Liver (tissue), 3 donors: Measurements from ENCODE around the gene GOT2.

ENCODE experiments used
- GABPA ChIP-seq, 2 donors: IDR thresholded peaks in 1 of 2; conservative IDR thresholded peaks in 1 of 2; 2 replicates each; pipeline ENCODE4 v1.6.1; 2016; ENCODE audit warnings: antibody characterized with exemption in 2 of 2, mild to moderate bottlenecking in 1 of 2, moderate library complexity in 1 of 2
- HNF4A ChIP-seq, 2 donors: conservative IDR thresholded peaks; 2 replicates each; pipeline ENCODE4 v1.6.1; 2016; ENCODE audit warnings: antibody characterized with exemption in 2 of 2, mild to moderate bottlenecking in 2 of 2
- JUND ChIP-seq, 2 donors: IDR thresholded peaks; 2 replicates each; pipeline ENCODE4 v1.6.1; 2016; ENCODE audit warnings: antibody characterized with exemption in 2 of 2
- RXRA ChIP-seq, 2 donors: IDR thresholded peaks; 2 replicates each; pipeline ENCODE4 v1.6.1; 2017 to 2018; ENCODE audit warnings: antibody characterized with exemption in 2 of 2, mild to moderate bottlenecking in 1 of 2
- SP1 ChIP-seq: IDR thresholded peaks from 2 replicates; pipeline ENCODE4 v1.6.1; 2018; ENCODE audit warnings: antibody characterized with exemption, mild to moderate bottlenecking
- TAF1 ChIP-seq: conservative IDR thresholded peaks from 2 replicates; pipeline ENCODE4 v1.6.1; 2016; ENCODE audit warnings: antibody characterized with exemption, mild to moderate bottlenecking
- YY1 ChIP-seq: IDR thresholded peaks from 2 replicates; pipeline ENCODE4 v1.6.1; 2016; ENCODE audit warnings: antibody characterized with exemption, mild to moderate bottlenecking
- TF ChIP-seq, protein P1 (sequence below): IDR thresholded peaks from 2 replicates; pipeline ENCODE4 v1.6.1; 2016; ENCODE audit warnings: antibody characterized with exemption, mild to moderate bottlenecking
- TF ChIP-seq, protein P2 (sequence below): fragments of 150-350 bp; IDR thresholded peaks from 2 replicates; pipeline ENCODE4 v1.5.1; 2017; ENCODE audit warnings: improper control_type of control experiment, low read depth, low read length; ENCODE audit not compliant: missing input control
- TF ChIP-seq, protein P3 (sequence below): IDR thresholded peaks from 2 replicates; pipeline ENCODE4 v1.6.1; 2016; ENCODE audit warnings: antibody characterized with exemption
- TF ChIP-seq, protein P4 (sequence below): IDR thresholded peaks from 2 replicates; pipeline ENCODE4 v1.6.1; 2016; ENCODE audit warnings: antibody characterized with exemption
- donor health status: healthy.
- donor health status: healthy.

DNA sequence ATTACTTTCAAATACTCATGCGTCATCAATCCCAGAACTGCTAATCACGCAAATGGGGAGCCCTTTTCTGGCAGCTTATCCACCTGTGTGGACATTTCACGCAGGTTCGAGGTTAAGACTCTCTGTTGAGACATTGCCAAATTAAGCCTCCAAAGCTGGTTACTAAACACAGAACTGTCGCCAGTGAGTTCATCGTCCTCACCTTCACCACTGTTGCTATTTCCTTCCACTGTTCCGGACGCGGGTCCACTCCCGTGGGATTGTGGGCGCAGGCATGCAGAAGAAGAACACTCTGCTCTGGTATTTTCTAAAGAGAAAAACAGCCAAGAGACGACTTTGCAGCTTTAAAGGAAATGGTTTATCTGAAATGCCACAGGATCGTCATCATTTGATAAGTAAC, 16.1 kb downstream of the GOT2 start:
- TF ChIP-seq, protein P1, sequence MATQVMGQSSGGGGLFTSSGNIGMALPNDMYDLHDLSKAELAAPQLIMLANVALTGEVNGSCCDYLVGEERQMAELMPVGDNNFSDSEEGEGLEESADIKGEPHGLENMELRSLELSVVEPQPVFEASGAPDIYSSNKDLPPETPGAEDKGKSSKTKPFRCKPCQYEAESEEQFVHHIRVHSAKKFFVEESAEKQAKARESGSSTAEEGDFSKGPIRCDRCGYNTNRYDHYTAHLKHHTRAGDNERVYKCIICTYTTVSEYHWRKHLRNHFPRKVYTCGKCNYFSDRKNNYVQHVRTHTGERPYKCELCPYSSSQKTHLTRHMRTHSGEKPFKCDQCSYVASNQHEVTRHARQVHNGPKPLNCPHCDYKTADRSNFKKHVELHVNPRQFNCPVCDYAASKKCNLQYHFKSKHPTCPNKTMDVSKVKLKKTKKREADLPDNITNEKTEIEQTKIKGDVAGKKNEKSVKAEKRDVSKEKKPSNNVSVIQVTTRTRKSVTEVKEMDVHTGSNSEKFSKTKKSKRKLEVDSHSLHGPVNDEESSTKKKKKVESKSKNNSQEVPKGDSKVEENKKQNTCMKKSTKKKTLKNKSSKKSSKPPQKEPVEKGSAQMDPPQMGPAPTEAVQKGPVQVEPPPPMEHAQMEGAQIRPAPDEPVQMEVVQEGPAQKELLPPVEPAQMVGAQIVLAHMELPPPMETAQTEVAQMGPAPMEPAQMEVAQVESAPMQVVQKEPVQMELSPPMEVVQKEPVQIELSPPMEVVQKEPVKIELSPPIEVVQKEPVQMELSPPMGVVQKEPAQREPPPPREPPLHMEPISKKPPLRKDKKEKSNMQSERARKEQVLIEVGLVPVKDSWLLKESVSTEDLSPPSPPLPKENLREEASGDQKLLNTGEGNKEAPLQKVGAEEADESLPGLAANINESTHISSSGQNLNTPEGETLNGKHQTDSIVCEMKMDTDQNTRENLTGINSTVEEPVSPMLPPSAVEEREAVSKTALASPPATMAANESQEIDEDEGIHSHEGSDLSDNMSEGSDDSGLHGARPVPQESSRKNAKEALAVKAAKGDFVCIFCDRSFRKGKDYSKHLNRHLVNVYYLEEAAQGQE: no peak
- TF ChIP-seq, protein P2, sequence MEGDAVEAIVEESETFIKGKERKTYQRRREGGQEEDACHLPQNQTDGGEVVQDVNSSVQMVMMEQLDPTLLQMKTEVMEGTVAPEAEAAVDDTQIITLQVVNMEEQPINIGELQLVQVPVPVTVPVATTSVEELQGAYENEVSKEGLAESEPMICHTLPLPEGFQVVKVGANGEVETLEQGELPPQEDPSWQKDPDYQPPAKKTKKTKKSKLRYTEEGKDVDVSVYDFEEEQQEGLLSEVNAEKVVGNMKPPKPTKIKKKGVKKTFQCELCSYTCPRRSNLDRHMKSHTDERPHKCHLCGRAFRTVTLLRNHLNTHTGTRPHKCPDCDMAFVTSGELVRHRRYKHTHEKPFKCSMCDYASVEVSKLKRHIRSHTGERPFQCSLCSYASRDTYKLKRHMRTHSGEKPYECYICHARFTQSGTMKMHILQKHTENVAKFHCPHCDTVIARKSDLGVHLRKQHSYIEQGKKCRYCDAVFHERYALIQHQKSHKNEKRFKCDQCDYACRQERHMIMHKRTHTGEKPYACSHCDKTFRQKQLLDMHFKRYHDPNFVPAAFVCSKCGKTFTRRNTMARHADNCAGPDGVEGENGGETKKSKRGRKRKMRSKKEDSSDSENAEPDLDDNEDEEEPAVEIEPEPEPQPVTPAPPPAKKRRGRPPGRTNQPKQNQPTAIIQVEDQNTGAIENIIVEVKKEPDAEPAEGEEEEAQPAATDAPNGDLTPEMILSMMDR: no peak
- TF ChIP-seq TAF1 (no peak), RXRA (IDR thresholded peaks at IDR 0.05) (peak; percentile 76 to 78), YY1 (no peak), JUND (IDR thresholded peaks at IDR 0.05) (no peak), GABPA (IDR thresholded peaks at IDR 0.05 in 1 of 2, conservative IDR thresholded peaks at IDR 0.05 in 1 of 2) (no peak), SP1 (peak; percentile 59), HNF4A (conservative IDR thresholded peaks at IDR 0.05) (peak; percentile 47)
- TF ChIP-seq, protein P3, sequence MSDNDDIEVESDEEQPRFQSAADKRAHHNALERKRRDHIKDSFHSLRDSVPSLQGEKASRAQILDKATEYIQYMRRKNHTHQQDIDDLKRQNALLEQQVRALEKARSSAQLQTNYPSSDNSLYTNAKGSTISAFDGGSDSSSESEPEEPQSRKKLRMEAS: no peak
- TF ChIP-seq, protein P4, sequence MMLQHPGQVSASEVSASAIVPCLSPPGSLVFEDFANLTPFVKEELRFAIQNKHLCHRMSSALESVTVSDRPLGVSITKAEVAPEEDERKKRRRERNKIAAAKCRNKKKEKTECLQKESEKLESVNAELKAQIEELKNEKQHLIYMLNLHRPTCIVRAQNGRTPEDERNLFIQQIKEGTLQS: no peak
